Panc1 (cell line): ENCODE measurements around the gene TRRAP.

ENCODE experiments used
- POLR2AphosphoS5 ChIP-seq: IDR thresholded peaks from 2 replicates; pipeline ENCODE4 v1.6.1; 2012; ENCODE audit warnings: mild to moderate bottlenecking, low read depth, low read length, moderate library complexity
- TF ChIP-seq, protein P1 (sequence below), 2 experiments: IDR thresholded peaks; 2 replicates each; pipeline ENCODE4 v1.6.1; 2011 to 2012; ENCODE audit warnings: low read depth in 2 of 2, control low read depth in 1 of 2, low read length in 1 of 2, mild to moderate bottlenecking in 1 of 2, moderate library complexity in 1 of 2; ENCODE audit not compliant: insufficient read depth in 1 of 2
- TF ChIP-seq, protein P2 (sequence below): fragments of 450-650 bp; IDR thresholded peaks from 2 replicates; pipeline ENCODE4 v1.5.1; 2017; ENCODE audit warnings: mild to moderate bottlenecking

GRCh38 chr7:99042957-99043356 is 164.6 kb downstream of the TRRAP start:
- TF ChIP-seq, protein P1, sequence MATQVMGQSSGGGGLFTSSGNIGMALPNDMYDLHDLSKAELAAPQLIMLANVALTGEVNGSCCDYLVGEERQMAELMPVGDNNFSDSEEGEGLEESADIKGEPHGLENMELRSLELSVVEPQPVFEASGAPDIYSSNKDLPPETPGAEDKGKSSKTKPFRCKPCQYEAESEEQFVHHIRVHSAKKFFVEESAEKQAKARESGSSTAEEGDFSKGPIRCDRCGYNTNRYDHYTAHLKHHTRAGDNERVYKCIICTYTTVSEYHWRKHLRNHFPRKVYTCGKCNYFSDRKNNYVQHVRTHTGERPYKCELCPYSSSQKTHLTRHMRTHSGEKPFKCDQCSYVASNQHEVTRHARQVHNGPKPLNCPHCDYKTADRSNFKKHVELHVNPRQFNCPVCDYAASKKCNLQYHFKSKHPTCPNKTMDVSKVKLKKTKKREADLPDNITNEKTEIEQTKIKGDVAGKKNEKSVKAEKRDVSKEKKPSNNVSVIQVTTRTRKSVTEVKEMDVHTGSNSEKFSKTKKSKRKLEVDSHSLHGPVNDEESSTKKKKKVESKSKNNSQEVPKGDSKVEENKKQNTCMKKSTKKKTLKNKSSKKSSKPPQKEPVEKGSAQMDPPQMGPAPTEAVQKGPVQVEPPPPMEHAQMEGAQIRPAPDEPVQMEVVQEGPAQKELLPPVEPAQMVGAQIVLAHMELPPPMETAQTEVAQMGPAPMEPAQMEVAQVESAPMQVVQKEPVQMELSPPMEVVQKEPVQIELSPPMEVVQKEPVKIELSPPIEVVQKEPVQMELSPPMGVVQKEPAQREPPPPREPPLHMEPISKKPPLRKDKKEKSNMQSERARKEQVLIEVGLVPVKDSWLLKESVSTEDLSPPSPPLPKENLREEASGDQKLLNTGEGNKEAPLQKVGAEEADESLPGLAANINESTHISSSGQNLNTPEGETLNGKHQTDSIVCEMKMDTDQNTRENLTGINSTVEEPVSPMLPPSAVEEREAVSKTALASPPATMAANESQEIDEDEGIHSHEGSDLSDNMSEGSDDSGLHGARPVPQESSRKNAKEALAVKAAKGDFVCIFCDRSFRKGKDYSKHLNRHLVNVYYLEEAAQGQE (IDR thresholded peaks at IDR 0.05; ENCODE audit: insufficient read depth in 1 of 2, low read depth in 2 of 2, low read length in 1 of 2): no peak
- TF ChIP-seq POLR2AphosphoS5: no peak
- TF ChIP-seq, protein P2, sequence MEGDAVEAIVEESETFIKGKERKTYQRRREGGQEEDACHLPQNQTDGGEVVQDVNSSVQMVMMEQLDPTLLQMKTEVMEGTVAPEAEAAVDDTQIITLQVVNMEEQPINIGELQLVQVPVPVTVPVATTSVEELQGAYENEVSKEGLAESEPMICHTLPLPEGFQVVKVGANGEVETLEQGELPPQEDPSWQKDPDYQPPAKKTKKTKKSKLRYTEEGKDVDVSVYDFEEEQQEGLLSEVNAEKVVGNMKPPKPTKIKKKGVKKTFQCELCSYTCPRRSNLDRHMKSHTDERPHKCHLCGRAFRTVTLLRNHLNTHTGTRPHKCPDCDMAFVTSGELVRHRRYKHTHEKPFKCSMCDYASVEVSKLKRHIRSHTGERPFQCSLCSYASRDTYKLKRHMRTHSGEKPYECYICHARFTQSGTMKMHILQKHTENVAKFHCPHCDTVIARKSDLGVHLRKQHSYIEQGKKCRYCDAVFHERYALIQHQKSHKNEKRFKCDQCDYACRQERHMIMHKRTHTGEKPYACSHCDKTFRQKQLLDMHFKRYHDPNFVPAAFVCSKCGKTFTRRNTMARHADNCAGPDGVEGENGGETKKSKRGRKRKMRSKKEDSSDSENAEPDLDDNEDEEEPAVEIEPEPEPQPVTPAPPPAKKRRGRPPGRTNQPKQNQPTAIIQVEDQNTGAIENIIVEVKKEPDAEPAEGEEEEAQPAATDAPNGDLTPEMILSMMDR: no peak
